ENCODE data around the gene HSF5. TPM values are rescaled to one million over a fixed set of nuclear protein-coding genes. Genes with fewer than 3 reads are reported as not detected.

HSF5 gene
- total RNA-seq, 4 donors from 2014 or later, result 0.28 to 0.83 TPM; not detected in 2

DNA sequence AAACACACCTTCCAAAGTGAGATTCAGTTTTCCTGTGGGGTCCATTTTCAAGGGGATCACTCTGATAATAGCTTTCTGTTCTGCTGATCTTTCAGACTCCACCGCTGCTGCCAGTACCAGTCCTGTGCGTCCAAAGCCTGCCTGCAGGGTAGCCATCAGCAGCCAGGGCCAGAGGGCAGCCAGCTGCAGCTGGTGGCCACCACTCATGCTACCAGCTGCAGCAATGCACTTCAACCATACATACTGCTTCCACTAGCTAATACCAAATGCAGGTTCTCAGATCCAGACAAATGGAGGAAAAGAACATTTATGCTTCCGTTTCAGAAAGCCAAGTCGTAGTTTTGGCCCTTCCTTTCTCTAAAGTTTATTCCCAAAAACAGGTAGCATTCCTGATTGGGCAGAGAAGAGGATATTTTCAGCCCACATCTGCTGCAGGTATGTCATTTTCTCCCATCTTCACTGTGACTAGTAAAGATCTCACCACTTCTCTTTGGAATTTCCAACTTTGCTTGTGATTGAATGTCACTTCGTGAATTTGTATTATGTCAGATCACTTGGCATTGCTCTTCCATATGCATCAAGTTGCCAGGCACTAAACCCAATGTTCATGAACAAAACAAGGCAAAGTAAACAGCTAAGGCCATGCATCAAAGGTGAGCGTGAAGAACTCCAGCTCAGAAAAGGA is 72.7 kb downstream of the HSF5 start:
- Histone ChIP-seq H3K4me3 (peak overlapping the region in 3 of 4 donors; percentile 25 to 52 (median 47)), H3K36me3 (no peaks in the 10 kb centered on the region), H3K27me3 (no peaks in the 10 kb centered on the region), H3K4me1 (peaks cover 0 to 7% (median 2%) of the 10 kb centered on the region in 4 donors), H3K9me3 (no peaks in the 10 kb centered on the region), H3K27ac (peak overlapping the region in 3 of 4 donors; percentile 47 to 83 (median 76))
- TF ChIP-seq, protein P1, sequence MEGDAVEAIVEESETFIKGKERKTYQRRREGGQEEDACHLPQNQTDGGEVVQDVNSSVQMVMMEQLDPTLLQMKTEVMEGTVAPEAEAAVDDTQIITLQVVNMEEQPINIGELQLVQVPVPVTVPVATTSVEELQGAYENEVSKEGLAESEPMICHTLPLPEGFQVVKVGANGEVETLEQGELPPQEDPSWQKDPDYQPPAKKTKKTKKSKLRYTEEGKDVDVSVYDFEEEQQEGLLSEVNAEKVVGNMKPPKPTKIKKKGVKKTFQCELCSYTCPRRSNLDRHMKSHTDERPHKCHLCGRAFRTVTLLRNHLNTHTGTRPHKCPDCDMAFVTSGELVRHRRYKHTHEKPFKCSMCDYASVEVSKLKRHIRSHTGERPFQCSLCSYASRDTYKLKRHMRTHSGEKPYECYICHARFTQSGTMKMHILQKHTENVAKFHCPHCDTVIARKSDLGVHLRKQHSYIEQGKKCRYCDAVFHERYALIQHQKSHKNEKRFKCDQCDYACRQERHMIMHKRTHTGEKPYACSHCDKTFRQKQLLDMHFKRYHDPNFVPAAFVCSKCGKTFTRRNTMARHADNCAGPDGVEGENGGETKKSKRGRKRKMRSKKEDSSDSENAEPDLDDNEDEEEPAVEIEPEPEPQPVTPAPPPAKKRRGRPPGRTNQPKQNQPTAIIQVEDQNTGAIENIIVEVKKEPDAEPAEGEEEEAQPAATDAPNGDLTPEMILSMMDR (IDR thresholded peaks at IDR 0.05), result peak in 3 of 6 experiments; percentile 34 to 49 (median 46)
- TF ChIP-seq POLR2A (IDR thresholded peaks at IDR 0.05), result no peak
- DNase-seq, result peak in 2 of 3 donors; percentile 70 to 75

DNA sequence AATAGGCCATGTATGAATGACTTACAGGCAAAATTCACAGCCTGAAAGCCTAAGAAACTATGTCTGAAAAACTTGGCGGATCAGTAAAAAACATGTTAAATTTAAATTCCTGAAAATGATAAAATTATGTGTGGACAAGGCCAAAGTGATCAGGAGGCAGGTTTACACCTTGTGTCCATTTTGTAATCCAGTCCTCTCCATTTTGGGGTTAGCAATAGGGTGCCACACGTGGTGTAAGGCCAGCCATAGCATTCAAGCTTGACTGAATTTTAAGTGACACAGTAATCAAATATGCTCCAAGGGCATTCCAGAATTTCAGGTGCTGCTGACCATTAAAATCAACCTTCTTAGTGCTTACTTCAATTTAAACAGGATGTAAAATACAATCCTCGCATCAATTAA is 73.6 kb downstream of the HSF5 start:
- peak overlapping the region in 3 of 4 donors; percentile 3 to 52 (median 47) for H3K4me3 ChIP-seq
- TF ChIP-seq POLR2A (IDR thresholded peaks at IDR 0.05), result no peak
- TF ChIP-seq, protein P1 (IDR thresholded peaks at IDR 0.05), result no peak

DNA sequence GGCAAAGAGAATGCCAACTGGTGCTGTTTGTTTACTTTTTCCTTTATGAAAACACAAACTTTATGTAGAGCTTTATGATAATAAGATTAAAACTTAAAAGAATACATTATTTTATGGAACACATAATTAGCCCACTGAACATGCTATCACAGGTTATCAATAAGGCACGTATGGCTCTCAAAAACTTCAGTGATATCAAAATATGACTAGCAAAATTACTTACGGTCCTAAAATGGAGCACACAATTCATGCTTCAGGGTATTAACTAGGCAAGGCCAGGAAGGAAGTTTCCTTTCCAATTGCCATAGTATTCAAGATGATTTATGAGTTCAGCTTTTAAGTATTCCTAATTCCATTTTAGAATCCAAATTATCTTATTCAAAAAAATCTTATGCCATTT is 74.5 kb downstream of the HSF5 start:
- no peaks in the 10 kb centered on the region for H3K9me3 ChIP-seq
- H3K4me3 ChIP-seq, result peak overlapping the region in 3 of 4 donors; percentile 9 to 52 (median 47)
- H3K27ac ChIP-seq, result no peak overlapping the region
- no peaks in the 10 kb centered on the region for H3K36me3 ChIP-seq
- H3K27me3 ChIP-seq, result no peaks in the 10 kb centered on the region
- no peak for DNase-seq
- H3K4me1 ChIP-seq, result peaks cover 0 to 7% (median 2%) of the 10 kb centered on the region in 4 donors
- TF ChIP-seq, protein P1 (IDR thresholded peaks at IDR 0.05), result no peak
- TF ChIP-seq POLR2A (IDR thresholded peaks at IDR 0.05), result no peak

More for the DNA sequence above, 73.6 kb downstream of the HSF5 start:
- DNase-seq, result no peak
- Histone ChIP-seq H3K36me3 (no peaks in the 10 kb centered on the region), H3K4me1 (peaks cover 0 to 7% (median 2%) of the 10 kb centered on the region in 4 donors), H3K27ac (peak overlapping the region in 1 of 4 donors; percentile 10), H3K27me3 (no peaks in the 10 kb centered on the region), H3K9me3 (no peaks in the 10 kb centered on the region)

DNA sequence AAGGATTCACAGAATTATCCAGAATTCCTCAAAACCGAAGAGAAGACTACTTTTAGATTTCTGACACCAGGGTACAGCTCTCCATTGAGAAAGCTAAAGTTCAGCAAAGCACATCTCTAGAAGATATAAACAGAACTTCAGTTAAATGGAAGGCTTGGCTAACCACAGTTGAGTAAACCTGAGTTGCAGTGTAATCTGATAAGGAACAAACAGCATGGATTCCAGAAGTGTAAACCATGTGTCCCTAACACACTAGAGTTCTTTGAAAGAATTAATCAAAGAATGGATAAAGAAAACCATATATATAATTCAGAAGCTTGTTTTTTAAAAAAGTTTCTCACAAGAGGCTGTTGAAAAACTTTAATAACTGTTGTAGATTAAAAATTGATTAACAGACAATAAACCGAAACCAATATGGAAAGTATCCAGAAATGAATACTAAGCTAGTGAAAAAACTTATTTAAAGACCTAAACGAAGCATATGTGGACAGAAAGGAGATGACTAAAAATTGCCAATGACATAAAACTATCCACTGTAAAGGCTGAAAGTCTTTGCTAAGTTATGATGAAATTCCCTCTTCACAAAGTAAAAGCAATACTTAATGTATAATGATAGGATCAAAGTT is 75.1 kb downstream of the HSF5 start:
- H3K36me3 ChIP-seq, result no peaks in the 10 kb centered on the region
- TF ChIP-seq POLR2A (IDR thresholded peaks at IDR 0.05), result no peak
- TF ChIP-seq, protein P1 (IDR thresholded peaks at IDR 0.05), result no peak
- no peaks in the 10 kb centered on the region for H3K9me3 ChIP-seq
- peak overlapping the region in 1 of 4 donors; percentile 4 for H3K27ac ChIP-seq
- peaks cover 0 to 6% (median 2%) of the 10 kb centered on the region in 4 donors for H3K4me1 ChIP-seq
- peak overlapping the region in 3 of 4 donors; percentile 9 to 52 (median 47) for H3K4me3 ChIP-seq
- H3K27me3 ChIP-seq, result no peaks in the 10 kb centered on the region
- no peak for DNase-seq

DNA sequence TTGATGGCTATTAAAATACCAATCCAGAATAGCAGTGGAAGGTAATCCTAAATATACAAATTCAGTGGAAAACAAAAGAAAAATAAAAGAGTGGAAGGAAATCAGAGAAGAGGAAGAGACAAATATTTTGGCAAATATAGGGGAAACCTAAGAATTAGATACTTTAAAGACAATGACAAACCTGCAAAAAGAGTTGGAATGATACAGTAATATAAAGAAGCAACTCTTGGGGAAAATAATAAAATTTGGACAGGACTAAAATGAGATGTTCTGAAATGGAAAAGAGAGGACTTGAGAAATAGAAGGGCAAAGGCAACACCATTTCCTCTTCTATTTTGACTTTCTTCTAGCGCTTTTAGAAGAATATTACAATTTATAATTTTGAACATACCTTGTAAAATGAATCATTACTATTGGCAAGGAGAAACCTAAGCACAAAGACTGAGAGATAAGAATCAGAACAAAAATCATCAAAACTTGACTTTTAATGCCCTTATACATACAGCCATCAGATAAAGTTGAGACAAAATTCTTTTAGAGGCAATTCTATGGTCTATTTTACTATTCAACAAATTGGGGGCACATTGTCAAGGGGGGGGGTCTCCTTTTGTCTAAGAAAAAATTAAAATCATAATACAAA is 76.0 kb downstream of the HSF5 start:
- DNase-seq, result no peak
- TF ChIP-seq POLR2A (IDR thresholded peaks at IDR 0.05), result no peak
- TF ChIP-seq, protein P1 (IDR thresholded peaks at IDR 0.05), result no peak
- Histone ChIP-seq H3K27ac (peak overlapping the region in 1 of 4 donors; percentile 20), H3K4me1 (peaks cover 0 to 8% (median 0%) of the 10 kb centered on the region in 4 donors), H3K4me3 (peak overlapping the region in 1 of 4 donors; percentile 47), H3K9me3 (no peaks in the 10 kb centered on the region), H3K36me3 (no peaks in the 10 kb centered on the region), H3K27me3 (no peaks in the 10 kb centered on the region)

All from Peyer's patch (tissue), 4 donors.